Body of pancreas (tissue), 4 donors: Measurements from ENCODE around the gene TRIML2. TPM values are rescaled to one million over a fixed set of nuclear protein-coding genes. Genes with fewer than 3 reads are reported as not detected.

Source experiments
- ATAC-seq: fragments of 150-250 bp; one replicate; pipeline ENCODE4 v1.9.1; 2016
- DNase-seq, 4 donors: peaks; one replicate each; pipeline ENCODE4 v3.0.0-alpha.2; 2019
- H3K27ac ChIP-seq, 4 donors: fragments of 200-600 bp; sonication (generic); 1 replicate in 3 of 4; 2 replicates in 1 of 4; pipeline versions ENCODE4 v1.5.1 to v1.6.1; 2016 to 2019; ENCODE audit warnings: mild to moderate bottlenecking in 1 of 4, mixed read lengths in 1 of 4, moderate library complexity in 1 of 4
- H3K27me3 ChIP-seq, 2 donors: fragments of 200-600 bp; sonication (generic); one replicate each; pipeline ENCODE4 v1.6.0; 2016; ENCODE audit warnings: mild to moderate bottlenecking in 1 of 2
- H3K36me3 ChIP-seq, 2 donors: fragments of 200-600 bp; sonication (generic); replicated peaks in 1 of 2; 2 replicates each; pipeline ENCODE4 v1.5.1; 2016; ENCODE audit warnings: low read depth in 2 of 2; ENCODE audit not compliant: insufficient read depth in 1 of 2
- H3K4me1 ChIP-seq: fragments of 200-600 bp; sonication (generic); one replicate; pipeline ENCODE4 v1.6.0; 2016
- H3K4me3 ChIP-seq, 2 donors: fragments of 200-600 bp; sonication (generic); 1 replicate in 1 of 2; 2 replicates in 1 of 2; pipeline ENCODE4 v1.5.1; 2016 to 2019
- H3K9me3 ChIP-seq, 3 donors: fragments of 200-600 bp; sonication (generic); 1 replicate in 2 of 3; 2 replicates in 1 of 3; pipeline ENCODE4 v1.5.1; 2016
- CTCF ChIP-seq, 7 experiments: fragments of 450-650 bp in 4 of 7; fragments of 200-600 bp in 3 of 7; sonication (generic) in 3 of 7; IDR thresholded peaks; one replicate each; pipeline ENCODE4 v1.5.1; 2016 to 2019; ENCODE audit warnings: antibody characterized with exemption in 7 of 7
- POLR2A ChIP-seq, 3 donors: fragments of 450-650 bp; IDR thresholded peaks; one replicate each; pipeline ENCODE4 v1.6.1; 2016; ENCODE audit warnings: antibody characterized with exemption in 3 of 3, mild to moderate bottlenecking in 2 of 3
- WGBS, 2 donors: methylation state at CpG; one replicate each; pipeline ENCODE4 v1.1.5; 2017; 5-methylcytosine and 5-hydroxymethylcytosine counted together
- intact Hi-C: fragments of 100-400 bp; cut with DNase I; formaldehyde crosslinking; loops from one replicate; pipeline ENCODE4 v1.15.1; 2023
- total RNA-seq, 2 donors: library from RNA; depleted of rRNA; stranded (reverse); fragments of >200 nt; gene quantifications; one replicate each; pipeline ENCODE4 v1.1.0, GENCODE V29; 2016

TRIML2 gene
- total RNA-seq, 2 donors from 2014 or later, result not detected

- DNase-seq (no peak), ATAC-seq (no peak)
- Histone ChIP-seq H3K9me3 (no peaks in the 10 kb centered on the region), H3K36me3 (no peaks in the 10 kb centered on the region), H3K27me3 (no peaks in the 10 kb centered on the region), H3K4me3 (no peak overlapping the region), H3K4me1 (no peaks in the 10 kb centered on the region), H3K27ac (no peak overlapping the region)
- WGBS, 2 donors, result 31 to 46% methylated on average over 13 of the region's 13 CpGs
- TF ChIP-seq POLR2A (IDR thresholded peaks at IDR 0.05) (no peak), CTCF (IDR thresholded peaks at IDR 0.05) (no peak)
- intact Hi-C loops, result no loop called here
Observed at GRCh38 chr4:188121530-188121929, 12.1 kb upstream of the TRIML2 start.

GRCh38 chr4:188117631-188118324 lies 8.4 kb upstream of the TRIML2 start:
- no peaks in the 10 kb centered on the region for H3K36me3 ChIP-seq
- H3K9me3 ChIP-seq, result no peaks in the 10 kb centered on the region
- ATAC-seq (no peak), DNase-seq (no peak)
- no peaks in the 10 kb centered on the region for H3K27me3 ChIP-seq
- intact Hi-C loops, result no loop called here
- WGBS, 2 donors, result 54 to 65% methylated on average over 9 to 16 of the region's 16 CpGs
- H3K4me3 ChIP-seq, result no peak overlapping the region
- no peaks in the 10 kb centered on the region for H3K4me1 ChIP-seq
- no peak overlapping the region for H3K27ac ChIP-seq
- TF ChIP-seq POLR2A (IDR thresholded peaks at IDR 0.05), result no peak
- no peak for TF ChIP-seq CTCF (IDR thresholded peaks at IDR 0.05)

- no peaks in the 10 kb centered on the region for H3K36me3 ChIP-seq
- no peak for ATAC-seq
- no peaks in the 10 kb centered on the region for H3K4me1 ChIP-seq
- intact Hi-C loops, result no loop called here
- DNase-seq, result no peak
- no peak overlapping the region for H3K27ac ChIP-seq
- no peaks in the 10 kb centered on the region for H3K9me3 ChIP-seq
- H3K4me3 ChIP-seq, result no peak overlapping the region
- no peaks in the 10 kb centered on the region for H3K27me3 ChIP-seq
- TF ChIP-seq POLR2A (IDR thresholded peaks at IDR 0.05) (no peak), CTCF (IDR thresholded peaks at IDR 0.05) (no peak)
- WGBS, 2 donors, result 59 to 63% methylated on average over 9 of the region's 9 CpGs
Observed at GRCh38 chr4:188113156-188113555, 3.8 kb upstream of the TRIML2 start.

- intact Hi-C loops, result no loop called here
- TF ChIP-seq POLR2A (IDR thresholded peaks at IDR 0.05) (no peak), CTCF (IDR thresholded peaks at IDR 0.05) (no peak)
- no peaks in the 10 kb centered on the region for H3K36me3 ChIP-seq
- no peaks in the 10 kb centered on the region for H3K9me3 ChIP-seq
- H3K27ac ChIP-seq, result no peak overlapping the region
- ATAC-seq, result no peak
- no peak overlapping the region for H3K4me3 ChIP-seq
- DNase-seq, result no peak
- H3K4me1 ChIP-seq, result no peaks in the 10 kb centered on the region
- WGBS, 2 donors, result 54 to 58% methylated on average over 4 to 6 of the region's 6 CpGs
- H3K27me3 ChIP-seq, result no peaks in the 10 kb centered on the region
Observed at GRCh38 chr4:188111955-188112354, 2.6 kb upstream of the TRIML2 start.
